SH-SY5Y (cell line): Measurements from ENCODE around the gene MSL2.

Source experiments
- GATA2 ChIP-seq: IDR thresholded peaks from 2 replicates; pipeline ENCODE4 v1.6.1; 2011; ENCODE audit warnings: mild to moderate bottlenecking, low read depth, low read length
- GATA3 ChIP-seq: IDR thresholded peaks from 2 replicates; pipeline ENCODE4 v1.6.1; 2011; ENCODE audit warnings: low read depth, mild to moderate bottlenecking, low read length, moderate library complexity

DNA sequence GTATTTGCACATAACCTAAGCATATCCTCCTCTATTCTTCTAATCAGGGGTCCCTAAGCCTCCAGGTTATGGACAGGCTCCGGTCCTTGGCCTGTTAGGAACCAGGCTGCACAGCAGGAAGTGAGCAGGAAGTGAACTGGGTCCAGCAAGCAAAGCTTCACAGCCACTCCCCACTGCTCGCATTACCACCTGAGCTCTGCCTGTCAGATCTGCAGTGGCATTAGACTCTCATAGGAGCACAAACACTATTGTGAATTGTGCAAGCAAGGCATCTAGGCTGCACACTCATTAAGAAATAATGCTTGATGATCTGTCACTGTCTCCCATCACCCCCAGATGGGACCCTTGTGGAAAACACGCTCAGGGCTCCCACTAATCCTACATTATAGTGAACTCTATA lies 9.8 kb downstream of the MSL2 start:
- TF ChIP-seq GATA3 (no peak), GATA2 (no peak)
